K562 (cell line): ENCODE data around the gene SLC29A2. TPM values are rescaled to one million over a fixed set of nuclear protein-coding genes. Genes with fewer than 3 reads are reported as not detected.

Experiments used
- ARHGAP35 ChIP-seq: fragments of 450-650 bp; IDR thresholded peaks from 2 replicates; pipeline ENCODE4 v1.6.1; 2018; ENCODE audit not compliant: partially characterized antibody
- BRD4 ChIP-seq: fragments of 200-600 bp; sonication (generic); IDR thresholded peaks from 2 replicates; pipeline ENCODE4 v1.6.1; 2017; ENCODE audit warnings: inconsistent platforms
- DEAF1 ChIP-seq: fragments of 450-650 bp; formaldehyde crosslinking; IDR thresholded peaks from 2 replicates; pipeline ENCODE4 v1.4.0; 2020; ENCODE audit warnings: mild to moderate bottlenecking, moderate library complexity
- KAT8 ChIP-seq: fragments of 450-650 bp; IDR thresholded peaks from 2 replicates; pipeline ENCODE4 v1.6.1; 2016; ENCODE audit warnings: low read depth, mild to moderate bottlenecking
- KLF13 ChIP-seq: fragments of 450-650 bp; IDR thresholded peaks from 2 replicates; pipeline ENCODE4 v1.6.1; 2016; ENCODE audit warnings: missing genetic modification characterization, low read depth, mild to moderate bottlenecking, missing compliant biosample characterization, moderate library complexity, borderline replicate concordance
- RBM17 ChIP-seq: fragments of 200-400 bp; formaldehyde crosslinking; IDR thresholded peaks from 2 replicates; pipeline ENCODE4 v1.6.1; 2017; ENCODE audit warnings: low read depth, mild to moderate bottlenecking, low read length, borderline replicate concordance
- RCOR1 ChIP-seq, 2 experiments: IDR thresholded peaks; 2 replicates each; pipeline ENCODE4 v1.6.1; 2012; ENCODE audit warnings: low read depth in 2 of 2, low read length in 2 of 2, borderline replicate concordance in 1 of 2, improper control_type of control experiment in 1 of 2
- SLC30A9 ChIP-seq: fragments of 250-450 bp; sonication (Bioruptor Pico); IDR thresholded peaks from 2 replicates; pipeline ENCODE4 v1.8.0; 2022; ENCODE audit warnings: mild to moderate bottlenecking, moderate library complexity
- SMC3 ChIP-seq: conservative IDR thresholded peaks from 2 replicates; pipeline ENCODE4 v1.6.1; 2011; ENCODE audit warnings: low read depth, low read length, improper control_type of control experiment; ENCODE audit not compliant: insufficient read depth
- YY1 ChIP-seq, 3 experiments: IDR thresholded peaks; 2 replicates each; pipeline ENCODE4 v1.6.1; 2011; ENCODE audit warnings: low read length in 2 of 3, mild to moderate bottlenecking in 2 of 3, moderate library complexity in 2 of 3, borderline replicate concordance in 1 of 3, control low read depth in 1 of 3, low read depth in 1 of 3; ENCODE audit not compliant: insufficient read depth in 3 of 3, insufficient replicate concordance in 2 of 3, control insufficient read depth in 1 of 3, insufficient read length in 1 of 3; ENCODE audit errors: extremely low read depth in 1 of 3
- ZNF24 ChIP-seq: fragments of 450-650 bp; IDR thresholded peaks from 2 replicates; pipeline ENCODE4 v1.6.1; 2016
- ZNF583 ChIP-seq: fragments of 250-450 bp; sonication (Bioruptor Pico); IDR thresholded peaks from 2 replicates; pipeline ENCODE4 v1.4.0; 2020
- ZNF717 ChIP-seq: fragments of 250-450 bp; sonication (Bioruptor Pico); IDR thresholded peaks from 2 replicates; pipeline ENCODE4 v1.5.0; 2021
- ZNF785 ChIP-seq: fragments of 250-450 bp; sonication (Bioruptor Pico); IDR thresholded peaks from 2 replicates; pipeline ENCODE4 v1.4.0; 2020; ENCODE audit warnings: mild to moderate bottlenecking
- polyA plus RNA-seq, 8 experiments: library from polyadenylated mRNA; depleted of rRNA in 4 of 8; stranded (reverse) in 5 of 8; unstranded in 3 of 8; fragments of >200 nt; fragmentation: Nextera tagmentation in 2 of 8; fragmentation: Illumina TruSeq in 1 of 8; extraction: Ambion mirVana in 2 of 8; extraction: Trizol in 1 of 8; gene quantifications; 2 replicates each; pipeline versions ENCODE4 v1.2.1 to v1.2.3, GENCODE V29; 2011 to 2014; ENCODE audit warnings: inconsistent platforms in 1 of 8, missing spikeins in 1 of 8
- total RNA-seq, 7 experiments: library from RNA; depleted of rRNA in 6 of 7; stranded (reverse); fragments of >200 nt in 6 of 7; fragmentation: Illumina TruSeq in 2 of 7; extraction: Trizol in 2 of 7; gene quantifications; 2 replicates each; pipeline versions ENCODE4 v1.2.1 to v1.2.3, GENCODE V29; 2011 to 2021; ENCODE audit warnings: low replicate concordance in 1 of 7
- TF ChIP-seq, protein P1 (sequence below): fragments of 200-600 bp; sonication (generic); IDR thresholded peaks from one replicate; pipeline ENCODE4 v1.6.1; 2012; ENCODE audit warnings: mild to moderate bottlenecking, low read depth, low read length, inconsistent platforms

The SLC29A2 gene
- total and polyA plus RNA-seq, 9 of the 15 experiments (the other 6 are each of a cell fraction or from before 2014, with no cell fraction given), result 2.4 to 48.6 (median 14.2) TPM

DNA sequence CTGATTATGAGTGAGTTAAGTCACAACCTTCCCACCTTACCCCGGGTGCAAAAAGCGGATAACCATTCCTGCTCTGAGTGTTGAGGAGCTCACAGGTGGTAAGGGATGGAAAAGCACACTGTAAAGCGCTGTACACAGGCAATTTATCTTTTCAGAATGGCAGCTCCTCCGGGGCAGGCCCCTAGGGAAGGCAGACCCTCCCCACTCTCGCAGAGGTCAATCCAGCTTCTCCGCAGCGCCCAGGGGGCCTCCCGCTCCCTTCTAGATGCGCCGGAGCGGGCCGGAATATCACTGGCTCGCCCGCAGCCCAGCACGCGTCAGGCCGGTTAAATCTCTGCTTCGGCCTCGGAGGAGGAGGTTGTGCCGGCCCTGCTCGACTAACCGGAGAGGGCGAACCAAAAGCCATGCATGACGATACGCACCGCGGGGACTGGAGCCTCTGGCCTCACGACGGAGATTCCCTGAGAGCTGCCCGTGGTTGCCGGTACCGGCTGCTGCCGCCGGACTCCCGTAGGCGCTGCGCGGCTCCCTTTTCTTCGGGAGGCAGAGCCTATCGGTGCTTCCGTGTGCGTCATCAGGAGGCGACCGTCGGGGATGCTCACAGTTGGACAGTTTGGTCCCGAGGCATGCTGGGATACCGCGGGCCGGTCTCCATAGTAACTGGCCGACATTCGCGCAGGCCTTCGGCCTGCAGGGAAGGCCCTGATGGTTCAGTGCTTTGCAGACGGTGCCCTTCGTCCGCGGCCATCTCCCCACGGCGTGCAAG lies 26.8 kb downstream of the SLC29A2 start, which contains the start of gene BRMS1 (continued):
- TF ChIP-seq, protein P1, sequence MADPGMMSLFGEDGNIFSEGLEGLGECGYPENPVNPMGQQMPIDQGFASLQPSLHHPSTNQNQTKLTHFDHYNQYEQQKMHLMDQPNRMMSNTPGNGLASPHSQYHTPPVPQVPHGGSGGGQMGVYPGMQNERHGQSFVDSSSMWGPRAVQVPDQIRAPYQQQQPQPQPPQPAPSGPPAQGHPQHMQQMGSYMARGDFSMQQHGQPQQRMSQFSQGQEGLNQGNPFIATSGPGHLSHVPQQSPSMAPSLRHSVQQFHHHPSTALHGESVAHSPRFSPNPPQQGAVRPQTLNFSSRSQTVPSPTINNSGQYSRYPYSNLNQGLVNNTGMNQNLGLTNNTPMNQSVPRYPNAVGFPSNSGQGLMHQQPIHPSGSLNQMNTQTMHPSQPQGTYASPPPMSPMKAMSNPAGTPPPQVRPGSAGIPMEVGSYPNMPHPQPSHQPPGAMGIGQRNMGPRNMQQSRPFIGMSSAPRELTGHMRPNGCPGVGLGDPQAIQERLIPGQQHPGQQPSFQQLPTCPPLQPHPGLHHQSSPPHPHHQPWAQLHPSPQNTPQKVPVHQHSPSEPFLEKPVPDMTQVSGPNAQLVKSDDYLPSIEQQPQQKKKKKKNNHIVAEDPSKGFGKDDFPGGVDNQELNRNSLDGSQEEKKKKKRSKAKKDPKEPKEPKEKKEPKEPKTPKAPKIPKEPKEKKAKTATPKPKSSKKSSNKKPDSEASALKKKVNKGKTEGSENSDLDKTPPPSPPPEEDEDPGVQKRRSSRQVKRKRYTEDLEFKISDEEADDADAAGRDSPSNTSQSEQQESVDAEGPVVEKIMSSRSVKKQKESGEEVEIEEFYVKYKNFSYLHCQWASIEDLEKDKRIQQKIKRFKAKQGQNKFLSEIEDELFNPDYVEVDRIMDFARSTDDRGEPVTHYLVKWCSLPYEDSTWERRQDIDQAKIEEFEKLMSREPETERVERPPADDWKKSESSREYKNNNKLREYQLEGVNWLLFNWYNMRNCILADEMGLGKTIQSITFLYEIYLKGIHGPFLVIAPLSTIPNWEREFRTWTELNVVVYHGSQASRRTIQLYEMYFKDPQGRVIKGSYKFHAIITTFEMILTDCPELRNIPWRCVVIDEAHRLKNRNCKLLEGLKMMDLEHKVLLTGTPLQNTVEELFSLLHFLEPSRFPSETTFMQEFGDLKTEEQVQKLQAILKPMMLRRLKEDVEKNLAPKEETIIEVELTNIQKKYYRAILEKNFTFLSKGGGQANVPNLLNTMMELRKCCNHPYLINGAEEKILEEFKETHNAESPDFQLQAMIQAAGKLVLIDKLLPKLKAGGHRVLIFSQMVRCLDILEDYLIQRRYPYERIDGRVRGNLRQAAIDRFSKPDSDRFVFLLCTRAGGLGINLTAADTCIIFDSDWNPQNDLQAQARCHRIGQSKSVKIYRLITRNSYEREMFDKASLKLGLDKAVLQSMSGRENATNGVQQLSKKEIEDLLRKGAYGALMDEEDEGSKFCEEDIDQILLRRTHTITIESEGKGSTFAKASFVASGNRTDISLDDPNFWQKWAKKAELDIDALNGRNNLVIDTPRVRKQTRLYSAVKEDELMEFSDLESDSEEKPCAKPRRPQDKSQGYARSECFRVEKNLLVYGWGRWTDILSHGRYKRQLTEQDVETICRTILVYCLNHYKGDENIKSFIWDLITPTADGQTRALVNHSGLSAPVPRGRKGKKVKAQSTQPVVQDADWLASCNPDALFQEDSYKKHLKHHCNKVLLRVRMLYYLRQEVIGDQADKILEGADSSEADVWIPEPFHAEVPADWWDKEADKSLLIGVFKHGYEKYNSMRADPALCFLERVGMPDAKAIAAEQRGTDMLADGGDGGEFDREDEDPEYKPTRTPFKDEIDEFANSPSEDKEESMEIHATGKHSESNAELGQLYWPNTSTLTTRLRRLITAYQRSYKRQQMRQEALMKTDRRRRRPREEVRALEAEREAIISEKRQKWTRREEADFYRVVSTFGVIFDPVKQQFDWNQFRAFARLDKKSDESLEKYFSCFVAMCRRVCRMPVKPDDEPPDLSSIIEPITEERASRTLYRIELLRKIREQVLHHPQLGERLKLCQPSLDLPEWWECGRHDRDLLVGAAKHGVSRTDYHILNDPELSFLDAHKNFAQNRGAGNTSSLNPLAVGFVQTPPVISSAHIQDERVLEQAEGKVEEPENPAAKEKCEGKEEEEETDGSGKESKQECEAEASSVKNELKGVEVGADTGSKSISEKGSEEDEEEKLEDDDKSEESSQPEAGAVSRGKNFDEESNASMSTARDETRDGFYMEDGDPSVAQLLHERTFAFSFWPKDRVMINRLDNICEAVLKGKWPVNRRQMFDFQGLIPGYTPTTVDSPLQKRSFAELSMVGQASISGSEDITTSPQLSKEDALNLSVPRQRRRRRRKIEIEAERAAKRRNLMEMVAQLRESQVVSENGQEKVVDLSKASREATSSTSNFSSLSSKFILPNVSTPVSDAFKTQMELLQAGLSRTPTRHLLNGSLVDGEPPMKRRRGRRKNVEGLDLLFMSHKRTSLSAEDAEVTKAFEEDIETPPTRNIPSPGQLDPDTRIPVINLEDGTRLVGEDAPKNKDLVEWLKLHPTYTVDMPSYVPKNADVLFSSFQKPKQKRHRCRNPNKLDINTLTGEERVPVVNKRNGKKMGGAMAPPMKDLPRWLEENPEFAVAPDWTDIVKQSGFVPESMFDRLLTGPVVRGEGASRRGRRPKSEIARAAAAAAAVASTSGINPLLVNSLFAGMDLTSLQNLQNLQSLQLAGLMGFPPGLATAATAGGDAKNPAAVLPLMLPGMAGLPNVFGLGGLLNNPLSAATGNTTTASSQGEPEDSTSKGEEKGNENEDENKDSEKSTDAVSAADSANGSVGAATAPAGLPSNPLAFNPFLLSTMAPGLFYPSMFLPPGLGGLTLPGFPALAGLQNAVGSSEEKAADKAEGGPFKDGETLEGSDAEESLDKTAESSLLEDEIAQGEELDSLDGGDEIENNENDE, result no peak
- no peak for TF ChIP-seq BRD4
- no peak for TF ChIP-seq ZNF24
- no peak for TF ChIP-seq RBM17
- TF ChIP-seq ZNF717 (CRISPR knock-in tag), result no peak
- no peak for TF ChIP-seq KLF13 (tag)
- no peak for TF ChIP-seq KAT8
- TF ChIP-seq SLC30A9, result no peak
- peak in 1 of 2 experiments; percentile 84; a peak in 3 of 4 replicates for TF ChIP-seq RCOR1 (IDR thresholded peaks at IDR 0.05; ENCODE audit: borderline replicate concordance in 1 of 2, low read depth in 2 of 2, low read length in 2 of 2)
- TF ChIP-seq YY1 (IDR thresholded peaks at IDR 0.05; ENCODE audit: borderline replicate concordance in 1 of 3, control insufficient read depth in 1 of 3, extremely low read depth in 1 of 3, insufficient read depth in 3 of 3, insufficient read length in 1 of 3, insufficient replicate concordance in 2 of 3, low read depth in 1 of 3, low read length in 2 of 3), result peak in 2 of 3 experiments; percentile 75 to 85
- TF ChIP-seq ZNF785 (CRISPR knock-in tag), result no peak
- no peak for TF ChIP-seq DEAF1 (CRISPR knock-in tag)
- TF ChIP-seq ARHGAP35, result no peak
- TF ChIP-seq SMC3, result no peak
- no peak for TF ChIP-seq ZNF583 (CRISPR knock-in tag)
